GM19023 (cell line): ENCODE measurements around the gene ARHGAP9.
A peak's percentile ranks its signal among the peaks of the same experiment; 100 is the strongest.
"Not testable (repeated sequence)": the region's sequence is repeated elsewhere in the genome, so short reads cannot be mapped to it uniquely, and the experiment has no call there.

Experiments
- ATAC-seq: cut with Tn5 transposase; IDR thresholded peaks from one replicate; pipeline ENCODE4 v1.9.1; 2021; ENCODE audit warnings: mild to moderate bottlenecking, moderate library complexity; ENCODE audit not compliant: unreplicated experiment

ARHGAP9 gene

DNA sequence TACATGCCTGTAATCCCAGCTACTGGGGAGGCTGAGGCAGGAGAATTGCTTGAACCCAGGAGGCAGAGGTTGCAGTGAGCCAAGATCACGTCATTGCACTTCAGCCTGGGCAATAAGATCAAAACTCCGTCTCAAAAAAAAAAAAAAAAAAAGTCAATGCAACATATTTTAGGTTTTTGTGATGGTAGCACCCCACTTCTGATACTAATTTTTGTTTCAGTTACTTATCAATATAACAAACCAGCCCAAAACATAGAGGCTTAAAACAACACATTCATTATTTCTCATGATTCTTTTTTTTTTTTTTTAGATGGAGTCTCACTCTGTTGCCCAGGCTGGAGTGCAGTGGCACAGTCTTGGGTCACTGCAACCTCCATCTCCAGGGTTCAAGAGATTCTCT, 38.3 kb downstream of the ARHGAP9 start:
- ATAC-seq = not testable (repeated sequence)

DNA sequence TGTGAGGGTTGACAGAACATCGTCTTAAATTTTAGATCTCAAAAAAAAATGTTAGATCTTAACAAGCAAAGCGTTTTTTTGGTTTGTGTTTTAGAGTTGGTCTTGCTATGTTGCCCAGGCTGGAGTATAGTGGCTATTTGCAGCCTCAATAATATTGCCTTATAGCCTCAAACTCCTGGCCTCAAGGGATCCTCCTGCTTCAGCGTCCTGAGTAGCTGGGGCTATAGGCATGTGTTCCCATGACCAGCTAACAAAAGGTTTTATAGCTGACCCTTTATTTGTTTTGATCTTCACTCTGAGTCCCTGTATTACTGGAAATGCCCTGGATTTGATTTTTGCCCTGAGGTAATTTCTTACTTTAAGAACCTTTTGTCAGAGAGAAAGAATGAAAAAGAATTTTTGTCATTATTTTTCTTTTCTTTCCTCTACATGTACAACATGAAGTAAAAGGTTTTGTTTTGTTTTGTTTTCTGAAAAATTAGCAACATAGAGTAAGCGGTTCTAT, 39.9 kb downstream of the ARHGAP9 start:
- no peak for ATAC-seq

DNA sequence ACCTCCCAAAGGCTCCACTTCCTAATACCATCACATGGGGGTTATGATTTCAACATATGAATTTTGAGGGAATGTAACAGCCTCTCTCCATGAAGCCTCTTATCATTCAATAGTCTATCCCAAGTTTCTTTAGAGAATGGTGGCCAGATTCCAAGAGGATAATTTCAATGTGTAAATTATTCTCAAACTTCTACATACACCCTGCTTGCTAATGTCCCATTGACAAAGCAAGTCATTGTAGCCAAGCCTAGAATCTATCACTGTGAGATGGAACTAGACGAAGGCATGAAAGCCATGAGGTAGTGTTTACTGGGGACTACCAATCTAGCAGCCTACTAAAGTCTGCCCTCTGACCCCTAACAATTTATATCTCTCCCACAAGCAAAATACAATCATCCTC, 41.3 kb downstream of the ARHGAP9 start:
- no peak for ATAC-seq

DNA sequence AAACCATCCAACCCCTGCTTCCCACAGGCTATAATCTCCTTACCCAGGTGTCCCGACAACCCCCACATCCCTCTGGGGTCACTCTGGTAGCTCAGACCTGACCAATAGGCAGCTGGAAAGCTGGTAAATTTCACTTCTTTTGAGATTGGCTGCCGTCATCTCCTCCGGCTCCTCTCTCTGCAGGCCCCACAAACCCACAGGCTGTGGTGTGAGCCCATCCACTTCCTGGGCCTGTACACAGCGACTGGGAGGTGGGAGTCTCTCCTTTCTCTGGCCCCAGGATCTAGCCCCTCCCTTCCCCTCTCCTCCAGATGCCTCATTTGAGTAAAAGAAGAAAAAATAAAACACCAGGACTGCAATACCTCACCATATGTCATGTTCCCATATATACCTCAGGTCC, 44.4 kb downstream of the ARHGAP9 start:
- no peak for ATAC-seq

DNA sequence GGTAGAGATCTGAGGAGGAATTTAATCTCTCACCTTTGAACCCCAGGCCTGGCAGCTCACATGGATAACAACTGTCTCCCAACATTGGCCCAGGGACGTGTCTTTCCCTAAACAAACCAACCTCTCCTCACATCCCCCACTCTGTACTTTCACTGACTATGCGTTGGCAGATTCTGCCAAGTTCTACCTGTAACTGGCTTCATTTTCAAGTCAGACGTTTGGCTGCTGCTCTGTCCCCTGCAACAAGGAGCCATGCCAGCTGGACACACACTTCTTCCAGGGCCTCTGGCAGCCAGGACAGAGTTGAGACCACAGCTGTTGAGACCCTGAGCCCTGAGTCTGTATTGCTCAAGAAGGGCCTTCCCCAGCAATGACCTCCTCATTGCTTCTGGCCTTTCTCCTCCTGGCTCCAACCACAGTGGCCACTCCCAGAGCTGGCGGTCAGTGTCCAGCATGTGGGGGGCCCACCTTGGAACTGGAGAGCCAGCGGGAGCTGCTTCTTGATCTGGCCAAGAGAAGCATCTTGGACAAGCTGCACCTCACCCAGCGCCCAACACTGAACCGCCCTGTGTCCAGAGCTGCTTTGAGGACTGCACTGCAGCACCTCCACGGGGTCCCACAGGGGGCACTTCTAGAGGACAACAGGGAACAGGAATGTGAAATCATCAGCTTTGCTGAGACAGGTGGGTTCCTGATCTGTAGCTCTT, 45.0 kb downstream of the ARHGAP9 start, which contains the start of gene INHBC:
INHBC (plus strand) TSS at position 268 of the 707 bp plus-strand sequence; CDS start at position 371, 103 bp downstream.
- no peak for ATAC-seq

DNA sequence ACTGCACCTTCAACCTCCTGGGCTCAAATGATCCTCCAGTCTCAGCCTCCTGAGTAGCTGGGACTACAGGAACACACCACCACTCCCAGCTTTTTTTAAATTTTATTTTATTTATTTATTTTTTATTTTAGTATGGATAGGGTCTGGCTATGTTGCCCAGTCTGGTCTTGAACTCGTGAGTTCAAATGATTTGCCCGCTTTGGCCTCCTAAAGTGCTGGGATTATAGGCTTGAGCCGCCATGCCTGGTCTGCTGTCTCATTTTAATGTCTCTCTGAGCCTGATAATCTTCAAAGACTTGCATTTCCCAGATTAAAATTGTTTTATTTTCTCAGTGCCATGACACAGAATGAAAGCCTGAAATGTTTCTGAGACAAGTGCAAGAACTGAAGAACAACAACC, 46.3 kb downstream of the ARHGAP9 start:
- no peak for ATAC-seq

DNA sequence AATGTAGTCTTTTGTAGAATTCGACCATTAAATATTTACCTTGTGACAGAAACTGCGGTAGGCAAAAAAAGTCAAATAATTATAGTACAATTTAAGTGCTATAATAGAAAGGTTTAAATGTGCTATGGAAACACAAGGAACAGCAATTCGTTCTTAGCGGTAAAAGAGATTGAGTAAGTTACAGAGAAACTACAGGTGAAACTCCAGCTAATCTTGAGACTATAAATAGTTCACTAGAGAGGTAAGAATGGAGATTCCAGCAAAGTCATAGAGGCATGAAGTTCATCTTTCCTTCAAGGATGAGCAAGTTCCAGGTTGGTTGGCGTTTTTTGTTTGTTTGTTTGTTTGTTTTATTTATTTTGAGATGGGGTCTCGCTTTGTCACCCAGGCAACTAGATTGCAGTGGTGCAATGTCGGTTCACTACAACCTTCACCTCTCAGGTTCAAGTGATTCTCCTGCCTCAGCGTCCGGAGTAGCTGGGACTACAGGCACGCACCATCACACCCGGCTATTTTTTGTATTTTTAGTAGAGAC, 47.9 kb downstream of the ARHGAP9 start:
- no peak for ATAC-seq

DNA sequence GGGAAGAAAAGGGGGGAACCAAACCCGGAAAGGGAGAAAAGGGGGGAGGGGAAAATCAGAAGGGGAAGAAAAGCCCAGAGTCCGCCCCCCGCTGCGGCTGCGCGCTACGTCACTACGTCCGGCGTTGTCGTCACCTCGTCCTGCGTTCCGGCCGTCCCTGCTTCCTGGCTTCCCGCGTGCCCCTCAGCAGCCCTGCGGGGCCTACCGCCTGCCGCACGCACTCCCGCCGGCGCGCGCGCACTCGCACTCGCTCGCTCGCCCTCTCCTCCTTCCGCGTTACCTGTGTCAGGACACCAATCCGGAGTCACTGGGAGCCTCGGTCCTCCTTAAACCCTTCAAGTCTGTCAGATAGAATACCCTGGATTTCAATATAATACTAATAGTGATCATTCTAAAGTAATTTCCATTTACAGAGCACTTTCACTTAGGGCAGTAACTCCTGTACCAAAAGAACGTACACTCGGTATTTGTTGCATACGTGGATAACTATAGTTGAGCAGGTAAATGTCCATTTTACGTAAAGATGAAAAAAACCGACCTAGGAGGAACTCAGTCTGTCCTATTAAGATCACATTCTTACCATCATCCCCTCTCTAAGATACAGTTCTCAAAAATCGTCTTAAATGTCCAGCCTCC, 48.6 kb downstream of the ARHGAP9 start, which contains the start of gene R3HDM2:
R3HDM2 (minus strand) TSS at position 113 of the 636 bp plus-strand sequence. CDS start 120,615 bp downstream, outside the sequence.
- ATAC-seq = peak; percentile 95

DNA sequence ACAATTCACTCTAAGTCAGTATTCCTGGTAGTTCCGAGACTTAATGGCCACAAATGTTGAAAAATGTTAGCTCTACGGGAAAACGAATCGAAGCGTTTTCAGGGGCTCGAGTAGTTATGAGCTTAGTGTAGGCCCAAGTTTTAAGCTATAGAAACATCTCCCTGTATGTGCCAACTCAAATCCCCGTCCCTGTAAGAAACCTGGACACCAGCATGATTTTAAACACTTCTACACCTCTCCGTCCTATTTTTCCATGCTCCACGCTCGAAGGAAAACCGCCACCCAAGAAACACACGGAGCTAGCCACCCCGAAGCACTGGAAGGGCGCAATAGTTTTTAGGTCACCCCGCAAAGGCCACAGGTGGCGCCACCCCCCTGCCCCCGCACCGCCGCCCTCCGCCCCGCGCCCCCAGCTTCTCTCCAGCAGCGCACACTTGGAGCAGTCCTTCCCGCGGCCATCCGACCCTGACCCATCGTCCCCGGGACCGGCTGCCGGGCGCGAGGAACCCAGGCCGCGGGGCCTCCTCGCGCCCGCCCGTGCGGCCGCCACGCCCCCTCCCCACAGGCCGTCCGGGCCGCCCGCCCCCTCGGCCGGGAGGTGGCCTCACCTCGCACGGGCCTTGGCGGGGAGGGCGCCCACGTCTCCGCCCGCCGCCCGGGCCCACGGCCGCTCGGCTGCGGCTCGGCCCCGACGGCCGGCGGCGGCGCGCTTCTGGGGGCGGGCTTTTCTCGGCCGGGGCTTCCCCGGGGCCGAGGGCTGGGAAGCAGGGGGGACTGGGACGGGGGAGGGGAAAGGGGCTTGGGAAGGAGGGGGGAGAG, 49.3 kb downstream of the ARHGAP9 start:
- peak; percentile 57 for ATAC-seq

DNA sequence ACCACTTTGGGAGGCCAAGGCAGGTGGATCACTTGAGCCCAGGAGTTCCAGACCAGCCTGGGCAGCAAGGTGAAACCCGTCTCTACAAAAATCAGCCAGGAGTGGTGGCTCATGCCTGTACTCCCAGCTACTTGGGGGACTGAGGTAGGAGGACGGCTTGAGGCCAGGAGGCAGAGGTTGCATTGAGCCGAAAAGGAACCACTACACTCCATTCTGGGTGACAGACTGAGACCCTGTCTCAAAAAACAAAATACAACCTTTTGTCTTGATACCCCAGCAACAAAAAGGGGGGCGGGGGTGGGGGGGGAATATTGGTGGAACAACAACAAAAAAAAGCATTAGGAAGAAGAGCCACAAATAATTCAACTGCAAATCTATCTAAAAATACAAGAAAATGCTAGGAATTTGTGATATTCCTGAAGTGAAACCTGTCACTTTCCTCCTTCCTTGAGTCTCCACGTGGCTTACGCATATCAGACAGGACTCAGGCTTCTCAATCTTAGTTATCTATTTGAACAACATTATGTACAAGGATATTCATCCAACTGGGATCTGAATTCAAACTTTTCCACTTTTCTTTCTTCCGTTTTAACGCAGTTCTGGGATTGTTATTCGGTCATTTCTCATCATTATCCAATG, 50.1 kb downstream of the ARHGAP9 start:
- ATAC-seq = no peak

DNA sequence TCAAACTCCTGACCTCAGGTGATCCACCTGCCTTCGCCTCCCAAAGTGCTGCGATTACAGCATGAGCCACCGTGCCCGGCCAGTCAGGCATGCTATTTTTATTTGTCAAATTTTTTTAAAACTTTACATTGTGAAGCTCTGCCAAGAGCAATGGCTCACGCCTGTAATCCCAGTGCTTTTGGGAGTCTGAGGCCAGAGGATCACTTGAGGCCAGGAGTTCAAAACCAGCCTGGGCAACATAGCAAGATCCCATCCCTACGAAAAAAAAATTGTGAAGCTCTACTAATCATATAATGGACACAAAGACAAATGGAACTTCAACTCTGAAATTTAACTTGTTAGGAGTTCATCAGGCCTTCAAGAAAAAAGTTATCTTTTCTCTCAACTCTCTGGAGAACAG, 50.7 kb downstream of the ARHGAP9 start:
- no peak for ATAC-seq

DNA sequence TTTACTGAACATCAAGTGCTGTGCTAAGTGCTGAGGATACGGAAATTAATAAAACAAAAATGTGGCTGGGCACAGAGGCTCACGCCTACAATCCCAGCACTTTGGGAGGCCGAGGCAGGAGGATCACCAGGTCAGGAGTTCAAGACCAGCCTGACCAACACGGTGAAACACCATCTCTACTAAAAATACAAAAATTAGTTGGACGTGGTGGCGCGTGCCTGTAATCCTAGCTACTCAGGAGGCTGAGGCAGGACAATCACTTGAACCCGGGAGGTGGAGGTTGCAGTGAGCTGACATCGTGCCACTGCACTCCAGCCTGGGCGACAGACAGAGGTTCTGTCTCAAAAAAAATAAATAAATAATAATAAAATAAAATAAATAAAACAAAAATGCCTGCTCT, 52.7 kb downstream of the ARHGAP9 start:
- not testable (repeated sequence) for ATAC-seq
